ENCODE data around the gene NEU4.

NEU4 gene

DNA sequence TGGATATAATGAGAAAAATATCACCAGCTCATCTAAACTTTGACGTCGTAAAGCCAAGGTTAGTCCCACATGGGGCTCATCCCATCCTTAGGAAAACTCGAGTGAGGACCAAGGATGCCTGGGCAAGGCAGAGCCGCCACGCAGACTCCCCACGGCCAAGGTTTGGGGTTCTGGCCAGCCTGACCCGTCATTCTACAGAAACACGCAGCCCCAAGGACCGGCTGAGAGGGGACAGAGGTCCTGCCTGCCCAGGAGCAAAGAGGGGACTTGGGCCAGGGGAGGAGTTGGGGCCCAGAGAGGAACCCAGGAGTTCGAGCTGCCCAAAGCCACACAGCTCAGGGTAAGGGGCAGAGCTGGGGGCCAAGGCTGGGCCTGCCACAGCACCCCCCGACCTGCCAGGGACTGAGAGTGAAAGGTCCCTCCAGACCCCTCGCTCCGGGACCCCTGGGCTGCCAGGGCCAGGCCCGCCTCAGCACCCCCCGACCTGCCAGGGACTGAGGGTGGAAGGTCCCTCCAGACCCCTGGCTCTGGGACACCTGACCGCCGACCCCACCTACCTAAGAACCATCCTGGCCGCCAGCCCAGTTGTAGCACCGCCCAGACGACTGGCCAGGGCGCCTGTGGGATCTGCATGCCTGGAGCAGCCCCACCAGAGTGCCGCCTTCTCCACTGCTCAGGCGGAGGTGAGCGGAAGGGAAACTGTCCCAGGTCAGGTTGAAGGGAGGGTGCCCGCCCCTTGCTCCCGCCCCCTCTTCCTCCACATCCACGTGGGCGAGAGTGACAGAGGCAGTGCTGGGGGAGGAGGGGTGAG lies 49.4 kb downstream of the NEU4 start, which contains the start of gene PDCD1:
Gene PDCD1 (minus strand): TSS at position 689 of the 811 bp plus-strand sequence. CDS start 56 bp downstream, at position 633.
- no peak within 1 kb of the TSS for H3K9ac ChIP-seq (ENCODE audit: low read length)
- H3F3A ChIP-seq (ENCODE audit: insufficient read depth, low read length): no peaks in the 10 kb centered on the region
- H3K4me1 ChIP-seq (ENCODE audit: insufficient read depth, low read length, severe bottlenecking): peaks cover 16% of the 10 kb centered on the region
- H3K4me3 ChIP-seq (ENCODE audit: low read depth, low read length, poor library complexity, severe bottlenecking): no peak within 1 kb of the TSS
- TF ChIP-seq, protein P1, sequence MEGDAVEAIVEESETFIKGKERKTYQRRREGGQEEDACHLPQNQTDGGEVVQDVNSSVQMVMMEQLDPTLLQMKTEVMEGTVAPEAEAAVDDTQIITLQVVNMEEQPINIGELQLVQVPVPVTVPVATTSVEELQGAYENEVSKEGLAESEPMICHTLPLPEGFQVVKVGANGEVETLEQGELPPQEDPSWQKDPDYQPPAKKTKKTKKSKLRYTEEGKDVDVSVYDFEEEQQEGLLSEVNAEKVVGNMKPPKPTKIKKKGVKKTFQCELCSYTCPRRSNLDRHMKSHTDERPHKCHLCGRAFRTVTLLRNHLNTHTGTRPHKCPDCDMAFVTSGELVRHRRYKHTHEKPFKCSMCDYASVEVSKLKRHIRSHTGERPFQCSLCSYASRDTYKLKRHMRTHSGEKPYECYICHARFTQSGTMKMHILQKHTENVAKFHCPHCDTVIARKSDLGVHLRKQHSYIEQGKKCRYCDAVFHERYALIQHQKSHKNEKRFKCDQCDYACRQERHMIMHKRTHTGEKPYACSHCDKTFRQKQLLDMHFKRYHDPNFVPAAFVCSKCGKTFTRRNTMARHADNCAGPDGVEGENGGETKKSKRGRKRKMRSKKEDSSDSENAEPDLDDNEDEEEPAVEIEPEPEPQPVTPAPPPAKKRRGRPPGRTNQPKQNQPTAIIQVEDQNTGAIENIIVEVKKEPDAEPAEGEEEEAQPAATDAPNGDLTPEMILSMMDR (IDR thresholded peaks at IDR 0.05; ENCODE audit: low read length): no peak
- TF ChIP-seq EZH2 (IDR thresholded peaks at IDR 0.05; ENCODE audit: borderline replicate concordance, low read length): no peak
- H3K9me2 ChIP-seq (ENCODE audit: low read depth, low read length): no peaks in the 10 kb centered on the region
- H4K20me1 ChIP-seq (ENCODE audit: insufficient read depth, low read length): no peaks in the 10 kb centered on the region
- H3K4me2 ChIP-seq (ENCODE audit: low read length): peak within 1 kb of the TSS; percentile 43
- peak within 1 kb of the TSS; percentile 41 for H3K27ac ChIP-seq (ENCODE audit: low read depth, low read length, poor library complexity, severe bottlenecking)
- peaks cover 5% of the 10 kb centered on the region; the same call in 1 of the 2 replicates for H3K27me3 ChIP-seq (ENCODE audit: insufficient read depth, low read length)
- no peaks in the 10 kb centered on the region for H3K9me3 ChIP-seq (ENCODE audit: low read length)
- H2AFZ ChIP-seq (ENCODE audit: low read length): no peak within 1 kb of the TSS
- no peaks in the 10 kb centered on the region for H3K36me3 ChIP-seq (ENCODE audit: insufficient read depth, low read length)
- no peaks in the 10 kb centered on the region for H3K79me2 ChIP-seq (ENCODE audit: insufficient read depth, low read length)

DNA sequence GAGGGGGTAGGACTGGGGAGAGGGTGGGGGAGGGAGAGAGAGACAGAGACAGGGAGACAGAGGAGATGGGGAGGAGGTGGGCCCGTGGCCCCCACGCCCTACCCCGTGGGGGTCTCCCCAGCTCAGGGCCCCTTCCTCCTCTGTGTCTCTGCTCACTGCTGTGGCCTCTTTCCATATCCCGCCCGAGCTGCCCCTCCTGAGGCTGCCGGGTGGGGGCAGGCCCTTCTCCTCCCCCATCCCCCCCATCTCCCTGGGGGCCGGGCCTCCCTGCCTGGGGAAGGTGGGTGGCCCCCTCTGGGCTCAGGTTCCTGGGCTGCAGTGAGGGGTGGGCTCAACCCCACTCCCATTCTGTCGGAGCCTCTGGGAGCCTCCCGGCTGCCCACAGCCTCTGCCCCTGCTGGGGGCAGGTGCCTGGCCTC lies 50.0 kb downstream of the NEU4 start:
- H3K79me2 ChIP-seq (ENCODE audit: insufficient read depth, low read length): no peaks in the 10 kb centered on the region
- no peaks in the 10 kb centered on the region for H3K36me3 ChIP-seq (ENCODE audit: insufficient read depth, low read length)
- H3K27ac ChIP-seq (ENCODE audit: low read depth, low read length, poor library complexity, severe bottlenecking): no peak overlapping the region
- H3F3A ChIP-seq (ENCODE audit: insufficient read depth, low read length): no peaks in the 10 kb centered on the region
- TF ChIP-seq EZH2 (IDR thresholded peaks at IDR 0.05; ENCODE audit: borderline replicate concordance, low read length): no peak
- TF ChIP-seq, protein P1 (IDR thresholded peaks at IDR 0.05; ENCODE audit: low read length): no peak
- peaks cover 16% of the 10 kb centered on the region for H3K4me1 ChIP-seq (ENCODE audit: insufficient read depth, low read length, severe bottlenecking)
- no peaks in the 10 kb centered on the region for H3K9me2 ChIP-seq (ENCODE audit: low read depth, low read length)
- H2AFZ ChIP-seq (ENCODE audit: low read length): no peak overlapping the region
- peaks cover 5% of the 10 kb centered on the region; the same call in 1 of the 2 replicates for H3K27me3 ChIP-seq (ENCODE audit: insufficient read depth, low read length)
- no peak overlapping the region for H3K9ac ChIP-seq (ENCODE audit: low read length)
- peak overlapping the region; percentile 43; the same call in 1 of the 2 replicates for H3K4me2 ChIP-seq (ENCODE audit: low read length)
- H3K4me3 ChIP-seq (ENCODE audit: low read depth, low read length, poor library complexity, severe bottlenecking): no peak overlapping the region
- no peaks in the 10 kb centered on the region for H3K9me3 ChIP-seq (ENCODE audit: low read length)
- H4K20me1 ChIP-seq (ENCODE audit: insufficient read depth, low read length): no peaks in the 10 kb centered on the region

DNA sequence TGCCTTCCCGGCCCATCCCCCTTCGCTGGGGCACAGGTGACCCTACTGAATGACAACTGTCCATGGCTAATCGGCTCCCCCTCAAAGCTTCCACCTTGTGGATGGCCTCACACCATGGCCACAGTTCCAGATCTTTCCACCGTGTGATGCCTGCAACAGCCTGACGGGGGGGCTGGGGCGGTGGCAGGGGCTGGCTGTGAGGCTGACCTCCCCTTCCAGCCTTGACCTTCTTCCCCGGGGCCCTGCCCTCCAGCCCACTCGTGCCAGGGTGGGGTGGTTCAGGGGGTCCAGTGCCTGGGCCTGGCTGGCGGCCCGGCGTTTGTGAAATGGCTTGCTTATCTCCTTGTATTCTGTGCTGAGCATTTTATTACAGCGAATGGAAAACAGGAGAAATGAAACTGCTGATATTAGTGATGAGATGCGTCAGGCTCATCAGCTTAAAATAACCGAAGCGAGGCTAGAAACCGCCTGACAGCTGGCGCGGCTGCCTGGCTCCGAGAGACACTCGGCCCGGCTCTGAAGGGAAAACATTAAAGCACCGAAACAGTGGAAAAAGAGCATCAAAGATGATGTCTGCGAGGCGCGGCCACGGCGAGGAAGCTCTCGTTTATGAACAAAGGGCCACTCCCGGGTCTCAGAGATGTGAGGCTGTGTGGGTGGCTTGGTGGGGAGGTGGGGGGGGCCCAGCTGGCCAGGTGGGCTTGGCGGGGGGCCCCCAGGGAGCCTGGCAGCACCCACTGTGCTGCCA lies 50.6 kb downstream of the NEU4 start:
- Histone ChIP-seq H3K36me3 (ENCODE audit: insufficient read depth, low read length) (no peaks in the 10 kb centered on the region), H3K27me3 (ENCODE audit: insufficient read depth, low read length) (peaks cover 5% of the 10 kb centered on the region; the same call in 1 of the 2 replicates), H3K79me2 (ENCODE audit: insufficient read depth, low read length) (no peaks in the 10 kb centered on the region), H3F3A (ENCODE audit: insufficient read depth, low read length) (no peaks in the 10 kb centered on the region), H3K4me3 (ENCODE audit: low read depth, low read length, poor library complexity, severe bottlenecking) (no peak overlapping the region), H4K20me1 (ENCODE audit: insufficient read depth, low read length) (no peaks in the 10 kb centered on the region), H3K27ac (ENCODE audit: low read depth, low read length, poor library complexity, severe bottlenecking) (peak overlapping the region; percentile 41), H3K9me2 (ENCODE audit: low read depth, low read length) (no peaks in the 10 kb centered on the region), H3K9me3 (ENCODE audit: low read length) (no peaks in the 10 kb centered on the region), H3K9ac (ENCODE audit: low read length) (no peak overlapping the region), H2AFZ (ENCODE audit: low read length) (no peak overlapping the region), H3K4me2 (ENCODE audit: low read length) (peak overlapping the region; percentile 43), H3K4me1 (ENCODE audit: insufficient read depth, low read length, severe bottlenecking) (peaks cover 16% of the 10 kb centered on the region)
- TF ChIP-seq, protein P1 (IDR thresholded peaks at IDR 0.05; ENCODE audit: low read length): 0 out of 2 replicates have a peak, but pooled peaks have one; percentile 24
- no peak for TF ChIP-seq EZH2 (IDR thresholded peaks at IDR 0.05; ENCODE audit: borderline replicate concordance, low read length)

Data from OCI-LY1 (cell line).